ENCODE results near the gene THOC5. TPM values are rescaled to one million over a fixed set of nuclear protein-coding genes. Genes with fewer than 3 reads are reported as not detected.
A peak's percentile ranks its signal among the peaks of the same experiment; 100 is the strongest.
"Not testable (repeated sequence)": the region's sequence is repeated elsewhere in the genome, so short reads cannot be mapped to it uniquely, and the experiment has no call there.

THOC5 gene
- total RNA-seq, 4 donors from 2014 or later: 38.6 to 56.1 (median 48.6) TPM

DNA sequence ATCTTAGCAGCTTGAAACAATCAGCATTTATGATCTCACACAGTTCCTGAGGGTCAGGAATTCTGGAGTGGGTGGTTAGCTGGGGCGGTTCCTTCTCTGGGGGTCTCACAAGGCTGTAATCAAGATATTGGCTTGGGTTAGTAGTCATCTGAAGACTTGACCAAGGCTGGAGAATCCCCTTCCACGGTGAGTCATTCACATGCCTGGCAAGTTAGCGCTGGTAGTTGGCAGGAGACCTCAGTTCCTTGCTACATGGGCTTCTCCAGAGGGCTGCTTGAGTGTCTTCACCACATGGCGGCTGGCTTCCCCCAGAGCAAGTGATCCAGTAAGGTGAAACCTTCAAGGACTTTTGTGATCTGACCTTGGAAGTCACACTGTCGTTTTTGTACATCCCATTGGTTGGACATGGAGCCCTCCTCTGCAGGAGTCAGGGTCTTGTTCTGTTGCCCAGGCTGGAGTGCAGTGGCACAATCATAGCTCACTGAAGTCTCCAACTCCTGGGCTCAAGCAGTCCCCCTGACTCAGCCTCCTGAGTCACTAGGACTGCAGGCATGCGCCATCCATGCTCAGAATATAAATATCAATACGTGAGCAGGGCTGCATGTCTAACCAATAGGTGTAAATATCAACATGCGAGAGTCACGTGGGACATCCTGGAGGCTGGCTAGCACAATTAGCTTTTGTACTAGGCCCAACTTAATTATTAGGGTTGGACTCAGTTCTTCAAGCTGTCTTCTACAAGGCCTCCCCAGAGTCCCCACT is 34.6 kb upstream of the THOC5 start:
- H3K4me3 ChIP-seq: no peak overlapping the region
- H3K27ac ChIP-seq (replicated peaks in 1 of 4): no peak overlapping the region
- TF ChIP-seq CTCF (IDR thresholded peaks at IDR 0.05) (no peak), EP300 (IDR thresholded peaks at IDR 0.05) (no peak), POLR2A (IDR thresholded peaks at IDR 0.05; ENCODE audit: low read depth) (no peak)
- H3K9me3 ChIP-seq: no peaks in the 10 kb centered on the region
- no peak for DNase-seq (ENCODE audit: extremely low spot score)
- WGBS: 82% methylated on average over 8 of the region's 9 CpGs
- H3K36me3 ChIP-seq: no peaks in the 10 kb centered on the region
- H3K27me3 ChIP-seq: no peaks in the 10 kb centered on the region
- no peaks in the 10 kb centered on the region for H3K4me1 ChIP-seq
- intact Hi-C loops (cut with DNase I): no loop called here

DNA sequence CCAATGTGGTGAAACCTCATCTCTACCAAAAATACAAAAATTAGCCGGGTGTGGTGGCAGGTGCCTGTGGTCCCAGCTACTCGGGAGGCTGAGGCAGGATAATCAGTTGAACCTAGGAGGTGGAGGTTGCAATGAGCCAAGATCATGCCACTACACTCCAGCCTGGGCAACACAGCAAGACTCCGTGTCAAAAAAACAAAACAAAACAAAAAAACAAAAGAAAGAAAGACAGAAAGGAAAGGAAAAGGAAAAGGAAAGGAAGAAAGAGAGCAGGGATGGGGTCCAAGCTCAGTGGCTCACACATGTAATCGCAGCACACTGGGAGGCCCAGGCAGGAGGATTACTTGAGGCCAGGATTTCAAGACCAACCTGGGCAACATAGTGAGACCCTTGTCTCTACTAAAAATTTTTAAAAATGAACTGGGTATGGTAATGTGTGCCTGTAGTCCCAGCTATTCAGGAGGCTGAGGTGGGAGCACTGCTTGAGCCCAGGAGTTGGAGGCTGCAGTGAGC is 32.7 kb upstream of the THOC5 start:
- H3K4me1 ChIP-seq; H3K36me3 ChIP-seq; H3K27me3 ChIP-seq; H3K27ac ChIP-seq (replicated peaks in 1 of 4); DNase-seq (ENCODE audit: extremely low spot score); intact Hi-C loops (cut with DNase I); H3K9me3 ChIP-seq; H3K4me3 ChIP-seq: not testable (repeated sequence)
- WGBS: 87% methylated on average over 4 of the region's 4 CpGs

- peaks cover 6 to 17% (median 13%) of the 10 kb centered on the region in 4 donors for H3K4me1 ChIP-seq
- H3K27me3 ChIP-seq: no peaks in the 10 kb centered on the region
- H3K36me3 ChIP-seq: no peaks in the 10 kb centered on the region
- H3K9me3 ChIP-seq: no peaks in the 10 kb centered on the region
- TF ChIP-seq POLR2AphosphoS5 (IDR thresholded peaks at IDR 0.05): no peak
- no peak for TF ChIP-seq POLR2A (IDR thresholded peaks at IDR 0.05; ENCODE audit: low read depth)
- TF ChIP-seq CTCF (IDR thresholded peaks at IDR 0.05): no peak
- TF ChIP-seq EP300 (IDR thresholded peaks at IDR 0.05): no peak
- intact Hi-C loops (cut with DNase I): no loop called here
- H3K4me3 ChIP-seq: no peak overlapping the region
- no peak for DNase-seq (ENCODE audit: extremely low spot score)
- no peak overlapping the region for H3K27ac ChIP-seq (replicated peaks in 1 of 4)
- 97% methylated on average over 4 of the region's 5 CpGs for WGBS
Measured at GRCh38 chr22:29584975-29585374, 31.4 kb upstream of the THOC5 start.

GRCh38 chr22:29581799-29582198 is 28.2 kb upstream of the THOC5 start:
- intact Hi-C loops (cut with DNase I): no loop called here
- WGBS: 89% methylated on average over 12 of the region's 12 CpGs
- Histone ChIP-seq H3K36me3 (no peaks in the 10 kb centered on the region), H3K27me3 (no peaks in the 10 kb centered on the region), H3K9me3 (no peaks in the 10 kb centered on the region), H3K4me1 (peaks cover 6 to 19% (median 13%) of the 10 kb centered on the region in 4 donors), H3K4me3 (peak overlapping the region in 3 of 4 donors; percentile 76 to 88 (median 77)), H3K27ac (replicated peaks in 1 of 4) (peak overlapping the region in 1 of 4 donors; percentile 70)
- DNase-seq (ENCODE audit: extremely low spot score): no peak
- TF ChIP-seq EP300 (IDR thresholded peaks at IDR 0.05) (no peak), CTCF (IDR thresholded peaks at IDR 0.05) (no peak), POLR2A (IDR thresholded peaks at IDR 0.05; ENCODE audit: low read depth) (no peak), POLR2AphosphoS5 (IDR thresholded peaks at IDR 0.05) (no peak)

GRCh38 chr22:29580200-29580810 is 26.7 kb upstream of the THOC5 start:
- DNase-seq (ENCODE audit: extremely low spot score): no peak
- TF ChIP-seq EP300 (IDR thresholded peaks at IDR 0.05) (no peak), POLR2AphosphoS5 (IDR thresholded peaks at IDR 0.05) (no peak), CTCF (IDR thresholded peaks at IDR 0.05) (no peak), POLR2A (IDR thresholded peaks at IDR 0.05; ENCODE audit: low read depth) (no peak)
- no peaks in the 10 kb centered on the region for H3K36me3 ChIP-seq
- peaks cover 6 to 19% (median 13%) of the 10 kb centered on the region in 4 donors for H3K4me1 ChIP-seq
- no peaks in the 10 kb centered on the region for H3K27me3 ChIP-seq
- 34% methylated on average over 8 of the region's 8 CpGs for WGBS
- peak overlapping the region; percentile 60 to 74 (median 68) for H3K27ac ChIP-seq (replicated peaks in 1 of 4)
- H3K9me3 ChIP-seq: no peaks in the 10 kb centered on the region
- intact Hi-C loops (cut with DNase I): no loop called here
- peak overlapping the region; percentile 72 to 88 (median 76) for H3K4me3 ChIP-seq

All from esophagus muscularis mucosa (tissue), 4 donors.